Measurements from ENCODE around the gene C15orf61.
A peak's percentile ranks its signal among the peaks of the same experiment; 100 is the strongest.

The C15orf61 gene

GRCh38 chr15:67521029-67521782 is at the start of gene C15orf61:
C15orf61 (plus strand) TSS chr15:67521131; CDS start chr15:67521249, 118 bp downstream.
- H3K4me2 ChIP-seq (ENCODE audit: low read depth, low read length, poor library complexity, severe bottlenecking): peak within 1 kb of the TSS; percentile 91
- H3K9ac ChIP-seq (ENCODE audit: low read depth, low read length, poor library complexity, severe bottlenecking): peak within 1 kb of the TSS; percentile 92
- no peak for TF ChIP-seq CTCF (conservative IDR thresholded peaks at IDR 0.05; ENCODE audit: low read length)
- TF ChIP-seq EZH2phosphoT487 (IDR thresholded peaks at IDR 0.05; ENCODE audit: borderline replicate concordance): no peak
- H4K20me1 ChIP-seq (ENCODE audit: insufficient read depth, low read length, poor library complexity, severe bottlenecking): peaks cover 44% of the 10 kb centered on the region
- peaks cover 52% of the 10 kb centered on the region for H3K4me1 ChIP-seq (ENCODE audit: insufficient read depth, low read length, poor library complexity, severe bottlenecking)
- no peaks in the 10 kb centered on the region for H3K36me3 ChIP-seq (ENCODE audit: insufficient read depth, low read length)
- no peaks in the 10 kb centered on the region for H3F3A ChIP-seq (ENCODE audit: low read depth)
- H3K79me2 ChIP-seq (ENCODE audit: insufficient read depth, low read length): peaks cover 64% of the 10 kb centered on the region
- peak within 1 kb of the TSS; percentile 80 for H3K4me3 ChIP-seq (ENCODE audit: low read length, poor library complexity, severe bottlenecking)
- H3K9me3 ChIP-seq (ENCODE audit: insufficient read depth, low read depth, low read length): no peaks in the 10 kb centered on the region
- H2AFZ ChIP-seq (ENCODE audit: low read length): peak within 1 kb of the TSS; percentile 97
- H3K9me2 ChIP-seq (replicated peaks; ENCODE audit: low read depth, low read length): no peaks in the 10 kb centered on the region
- H3K27me3 ChIP-seq (ENCODE audit: insufficient read depth, low read length, poor library complexity, severe bottlenecking): no peaks in the 10 kb centered on the region

- Histone ChIP-seq H3K9me3 (ENCODE audit: insufficient read depth, low read depth, low read length) (no peaks in the 10 kb centered on the region), H3F3A (ENCODE audit: low read depth) (no peaks in the 10 kb centered on the region), H3K36me3 (ENCODE audit: insufficient read depth, low read length) (no peaks in the 10 kb centered on the region), H3K27me3 (ENCODE audit: insufficient read depth, low read length, poor library complexity, severe bottlenecking) (no peaks in the 10 kb centered on the region), H3K79me2 (ENCODE audit: insufficient read depth, low read length) (no peaks in the 10 kb centered on the region), H3K9ac (ENCODE audit: low read depth, low read length, poor library complexity, severe bottlenecking) (no peak overlapping the region), H3K4me1 (ENCODE audit: insufficient read depth, low read length, poor library complexity, severe bottlenecking) (peaks cover 55% of the 10 kb centered on the region), H3K4me2 (ENCODE audit: low read depth, low read length, poor library complexity, severe bottlenecking) (no peak overlapping the region), H3K4me3 (ENCODE audit: low read length, poor library complexity, severe bottlenecking) (no peak overlapping the region), H4K20me1 (ENCODE audit: insufficient read depth, low read length, poor library complexity, severe bottlenecking) (no peaks in the 10 kb centered on the region), H3K9me2 (replicated peaks; ENCODE audit: low read depth, low read length) (no peaks in the 10 kb centered on the region), H2AFZ (ENCODE audit: low read length) (no peak overlapping the region)
- TF ChIP-seq CTCF (conservative IDR thresholded peaks at IDR 0.05; ENCODE audit: low read length): no peak
- no peak for TF ChIP-seq EZH2phosphoT487 (IDR thresholded peaks at IDR 0.05; ENCODE audit: borderline replicate concordance)
Observed at GRCh38 chr15:67472957-67473356, 48.0 kb upstream of the C15orf61 start.

GRCh38 chr15:67474405-67475110 is 46.4 kb upstream of the C15orf61 start:
- no peak overlapping the region for H2AFZ ChIP-seq (ENCODE audit: low read length)
- no peaks in the 10 kb centered on the region for H4K20me1 ChIP-seq (ENCODE audit: insufficient read depth, low read length, poor library complexity, severe bottlenecking)
- peak overlapping the region; percentile 30 for H3K9ac ChIP-seq (ENCODE audit: low read depth, low read length, poor library complexity, severe bottlenecking)
- no peaks in the 10 kb centered on the region for H3K79me2 ChIP-seq (ENCODE audit: insufficient read depth, low read length)
- no peak overlapping the region for H3K4me3 ChIP-seq (ENCODE audit: low read length, poor library complexity, severe bottlenecking)
- TF ChIP-seq CTCF (conservative IDR thresholded peaks at IDR 0.05; ENCODE audit: low read length) (no peak), EZH2phosphoT487 (IDR thresholded peaks at IDR 0.05; ENCODE audit: borderline replicate concordance) (no peak)
- no peaks in the 10 kb centered on the region for H3K36me3 ChIP-seq (ENCODE audit: insufficient read depth, low read length)
- H3K9me2 ChIP-seq (replicated peaks; ENCODE audit: low read depth, low read length): no peaks in the 10 kb centered on the region
- no peaks in the 10 kb centered on the region for H3F3A ChIP-seq (ENCODE audit: low read depth)
- H3K27me3 ChIP-seq (ENCODE audit: insufficient read depth, low read length, poor library complexity, severe bottlenecking): no peaks in the 10 kb centered on the region
- H3K4me1 ChIP-seq (ENCODE audit: insufficient read depth, low read length, poor library complexity, severe bottlenecking): peaks cover 43% of the 10 kb centered on the region
- peak overlapping the region; percentile 25 for H3K4me2 ChIP-seq (ENCODE audit: low read depth, low read length, poor library complexity, severe bottlenecking)
- H3K9me3 ChIP-seq (ENCODE audit: insufficient read depth, low read depth, low read length): no peaks in the 10 kb centered on the region

Measured in Loucy (cell line).